Measurements from ENCODE around the gene KCNA10.

DNA sequence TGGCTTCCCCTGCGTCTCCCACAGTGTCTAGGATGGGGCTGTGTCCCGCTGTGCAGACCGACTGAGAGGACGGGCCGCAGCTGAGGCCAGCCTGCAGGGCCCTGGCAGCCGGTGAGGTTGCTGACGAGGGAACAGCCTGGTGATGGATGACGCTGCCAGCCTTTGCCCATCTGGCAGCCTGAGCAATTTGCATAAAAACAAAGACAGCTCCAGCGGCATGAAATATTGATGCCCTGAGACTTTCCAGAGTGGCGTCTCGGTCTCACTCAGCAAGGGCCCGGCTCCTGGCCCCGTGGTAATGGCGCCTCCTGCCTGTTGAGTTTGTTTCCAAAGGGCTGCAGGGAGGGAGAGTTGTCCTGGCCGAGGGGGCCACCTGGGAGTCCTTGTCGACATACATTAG, 19.1 kb upstream of the KCNA10 start:
- TF ChIP-seq, protein P1, sequence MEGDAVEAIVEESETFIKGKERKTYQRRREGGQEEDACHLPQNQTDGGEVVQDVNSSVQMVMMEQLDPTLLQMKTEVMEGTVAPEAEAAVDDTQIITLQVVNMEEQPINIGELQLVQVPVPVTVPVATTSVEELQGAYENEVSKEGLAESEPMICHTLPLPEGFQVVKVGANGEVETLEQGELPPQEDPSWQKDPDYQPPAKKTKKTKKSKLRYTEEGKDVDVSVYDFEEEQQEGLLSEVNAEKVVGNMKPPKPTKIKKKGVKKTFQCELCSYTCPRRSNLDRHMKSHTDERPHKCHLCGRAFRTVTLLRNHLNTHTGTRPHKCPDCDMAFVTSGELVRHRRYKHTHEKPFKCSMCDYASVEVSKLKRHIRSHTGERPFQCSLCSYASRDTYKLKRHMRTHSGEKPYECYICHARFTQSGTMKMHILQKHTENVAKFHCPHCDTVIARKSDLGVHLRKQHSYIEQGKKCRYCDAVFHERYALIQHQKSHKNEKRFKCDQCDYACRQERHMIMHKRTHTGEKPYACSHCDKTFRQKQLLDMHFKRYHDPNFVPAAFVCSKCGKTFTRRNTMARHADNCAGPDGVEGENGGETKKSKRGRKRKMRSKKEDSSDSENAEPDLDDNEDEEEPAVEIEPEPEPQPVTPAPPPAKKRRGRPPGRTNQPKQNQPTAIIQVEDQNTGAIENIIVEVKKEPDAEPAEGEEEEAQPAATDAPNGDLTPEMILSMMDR (IDR thresholded peaks at IDR 0.05; ENCODE audit: low read length), result no peak
- no peak for TF ChIP-seq EZH2 (optimal IDR thresholded peaks at IDR 0.05; ENCODE audit: low read depth, low read length)

Measured in MM.1S (cell line).